A549 (cell line): Measurements from ENCODE around the gene KRT84. TPM values are rescaled to one million over a fixed set of nuclear protein-coding genes. Genes with fewer than 3 reads are reported as not detected.

ENCODE experiments used
- ATAC-seq, 2 experiments: fragments of 200-7000 bp in 1 of 2; fragments of >200 bp in 1 of 2; cut with Nextera tagmentation in 1 of 2; cut with Tn5 transposase in 1 of 2; 3 replicates each; pipeline versions ENCODE4 v1.8.0 to v1.9.1; 2018 to 2020; ENCODE audit warnings: mild to moderate bottlenecking in 1 of 2, moderate library complexity in 1 of 2
- CTCF ChIA-PET: fragments of 300-600 bp; sonication (Branson Sonifier 250); formaldehyde crosslinking; extraction: SDS; loops from one replicate; lab custom pipeline; 2021; ENCODE audit warnings: antibody characterized with exemption, inconsistent platforms; lab: Yijun Ruan, JAX
- POLR2A ChIA-PET: fragments of 350-600 bp; formaldehyde crosslinking; extraction: SDS; loops from one replicate; lab custom pipeline; 2021; ENCODE audit warnings: antibody characterized with exemption, inconsistent platforms; lab: Yijun Ruan, JAX
- DNase-seq, 2 experiments: peaks; one replicate each; pipeline versions ENCODE4 v3.0.0 to v3.0.0-alpha.2; 2011 to 2016; ENCODE audit warnings: low read depth in 1 of 2, low spot score in 1 of 2
- FAIRE-seq: peaks from 2 replicates; lab custom pipeline; 2011; peaks lifted over from hg19 to GRCh38; lab: Jason Lieb, UNC
- H3K27ac ChIP-seq, 2 experiments: fragments of >200 bp; sonication (Bioruptor Twin); formaldehyde crosslinking; 3 replicates each; pipeline ENCODE4 v1.5.1; 2016 to 2017
- H3K4me1 ChIP-seq: fragments of >200 bp; sonication (Bioruptor Twin); formaldehyde crosslinking; 3 replicates; pipeline ENCODE4 v1.6.1; 2016
- H3K4me2 ChIP-seq: fragments of >200 bp; sonication (Bioruptor Twin); formaldehyde crosslinking; 3 replicates; pipeline ENCODE4 v1.6.1; 2016
- H3K4me3 ChIP-seq: fragments of >200 bp; sonication (Bioruptor Twin); formaldehyde crosslinking; 3 replicates; pipeline ENCODE4 v1.5.1; 2016
- H3K9me3 ChIP-seq: fragments of >200 bp; sonication (Bioruptor Twin); formaldehyde crosslinking; 3 replicates; pipeline ENCODE4 v1.6.1; 2016
- BHLHE40 ChIP-seq: IDR thresholded peaks from 2 replicates; pipeline ENCODE4 v1.6.1; 2012; ENCODE audit warnings: low read depth, low read length, inconsistent platforms
- CBX8 ChIP-seq: fragments of 200-600 bp; sonication (generic); IDR thresholded peaks from 2 replicates; pipeline ENCODE4 v1.6.1; 2016
- CEBPB ChIP-seq, 2 experiments: fragments of >200 bp in 1 of 2; sonication (Bioruptor Twin) in 1 of 2; formaldehyde crosslinking in 1 of 2; IDR thresholded peaks; 2 replicates each; pipeline ENCODE4 v1.6.1; 2012 to 2016
- CHD4 ChIP-seq: fragments of 200-600 bp; sonication (generic); IDR thresholded peaks from 2 replicates; pipeline ENCODE4 v1.6.1; 2016; ENCODE audit warnings: antibody characterized with exemption, mild to moderate bottlenecking, borderline replicate concordance
- EHF ChIP-seq: fragments of 250-450 bp; sonication (Bioruptor Pico); IDR thresholded peaks from 2 replicates; pipeline ENCODE4 v1.5.0; 2020; ENCODE audit warnings: mild to moderate bottlenecking
- EP300 ChIP-seq, 2 experiments: fragments of >200 bp; sonication (Bioruptor Twin); formaldehyde crosslinking; IDR thresholded peaks; 2 replicates in 1 of 2; 3 replicates in 1 of 2; pipeline ENCODE4 v1.6.1; 2016 to 2017
- ESRRA ChIP-seq: fragments of 150-350 bp; IDR thresholded peaks from 2 replicates; pipeline ENCODE4 v1.6.1; 2014; ENCODE audit warnings: mild to moderate bottlenecking, low read length, borderline replicate concordance
- FOSB ChIP-seq: fragments of 250-450 bp; sonication (Bioruptor Pico); IDR thresholded peaks from 2 replicates; pipeline ENCODE4 v1.5.0; 2020; ENCODE audit warnings: mild to moderate bottlenecking, moderate library complexity
- FOSL2 ChIP-seq, 2 experiments: fragments of 450-650 bp in 1 of 2; fragments of >200 bp in 1 of 2; sonication (Bioruptor Twin) in 1 of 2; formaldehyde crosslinking; IDR thresholded peaks; 2 replicates each; pipeline versions ENCODE4 v1.5.0 to v1.6.1; 2016 to 2020; ENCODE audit warnings: mild to moderate bottlenecking in 1 of 2, moderate library complexity in 1 of 2
- FOXS1 ChIP-seq: fragments of 250-450 bp; sonication (Bioruptor Pico); IDR thresholded peaks from 2 replicates; pipeline ENCODE4 v1.5.0; 2020; ENCODE audit warnings: mild to moderate bottlenecking, moderate library complexity
- HDAC2 ChIP-seq: fragments of 200-600 bp; sonication (generic); IDR thresholded peaks from 2 replicates; pipeline ENCODE4 v1.6.1; 2016
- HEYL ChIP-seq: fragments of 250-450 bp; sonication (Bioruptor Pico); IDR thresholded peaks from 2 replicates; pipeline ENCODE4 v1.8.0; 2021; ENCODE audit warnings: mild to moderate bottlenecking, moderate library complexity
- KDM1A ChIP-seq: fragments of 200-600 bp; sonication (generic); IDR thresholded peaks from 2 replicates; pipeline ENCODE4 v1.6.1; 2016; ENCODE audit warnings: low read depth, mild to moderate bottlenecking
- MAZ ChIP-seq: fragments of 150-350 bp; IDR thresholded peaks from 2 replicates; pipeline ENCODE4 v1.6.1; 2014; ENCODE audit warnings: antibody characterized with exemption, low read depth, low read length, borderline replicate concordance
- POLR2A ChIP-seq: IDR thresholded peaks from 2 replicates; pipeline ENCODE4 v1.6.1; 2012; ENCODE audit warnings: mild to moderate bottlenecking, low read length
- RAD21 ChIP-seq, 2 experiments: fragments of >200 bp in 1 of 2; sonication (Bioruptor Twin) in 1 of 2; formaldehyde crosslinking in 1 of 2; IDR thresholded peaks in 1 of 2; conservative IDR thresholded peaks in 1 of 2; 2 replicates in 1 of 2; 3 replicates in 1 of 2; pipeline ENCODE4 v1.6.1; 2012 to 2018; ENCODE audit warnings: inconsistent platforms in 1 of 2
- SMC3 ChIP-seq: fragments of >200 bp; sonication (Bioruptor Twin); formaldehyde crosslinking; IDR thresholded peaks from 3 replicates; pipeline ENCODE4 v1.6.1; 2018; ENCODE audit warnings: inconsistent platforms
- TFCP2L1 ChIP-seq: fragments of 250-450 bp; sonication (Bioruptor Pico); IDR thresholded peaks from 2 replicates; pipeline ENCODE4 v1.5.0; 2021; ENCODE audit warnings: mild to moderate bottlenecking
- ZC3H11A ChIP-seq: fragments of 450-650 bp; IDR thresholded peaks from 2 replicates; pipeline ENCODE4 v1.6.1; 2014; ENCODE audit warnings: antibody characterized with exemption, mild to moderate bottlenecking
- ZFP36 ChIP-seq: fragments of 450-650 bp; IDR thresholded peaks from 2 replicates; pipeline ENCODE4 v1.6.1; 2014; ENCODE audit warnings: borderline replicate concordance; ENCODE audit not compliant: partially characterized antibody
- WGBS: methylation state at CpG from one replicate; pipeline ENCODE4 v1.1.6; 2017; ENCODE audit errors: missing lambda C conversion rate; 5-methylcytosine and 5-hydroxymethylcytosine counted together
- polyA plus RNA-seq, 4 experiments: library from polyadenylated mRNA; depleted of rRNA in 3 of 4; stranded (reverse); fragments of >200 nt; fragmentation: RNase III in 1 of 4; extraction: RNeasy Plus Mini Kit Qiagen cat#74134 plus additional on column Dnase treatment in 1 of 4; gene quantifications; 2 replicates in 3 of 4; 3 replicates in 1 of 4; pipeline ENCODE4 v1.2.3, GENCODE V29; 2011 to 2017
- TF ChIP-seq, protein P1 (sequence below): fragments of >200 bp; sonication (Bioruptor Twin); formaldehyde crosslinking; IDR thresholded peaks from 3 replicates; pipeline ENCODE4 v1.5.1; 2016
- TF ChIP-seq, protein P2 (sequence below): fragments of >200 bp; sonication (Bioruptor Twin); formaldehyde crosslinking; IDR thresholded peaks from 2 replicates; pipeline ENCODE4 v1.6.1; 2016

Gene KRT84
- polyA plus RNA-seq, 2 of the 4 experiments (the other 2 are of a cell fraction) = not detected

GRCh38 chr12:52398176-52398575, 12.7 kb upstream of the KRT84 start (continued):
- no peak for TF ChIP-seq MAZ
- TF ChIP-seq EHF (CRISPR knock-in tag) = no peak
- TF ChIP-seq EP300 (IDR thresholded peaks at IDR 0.05) = no peak

DNA sequence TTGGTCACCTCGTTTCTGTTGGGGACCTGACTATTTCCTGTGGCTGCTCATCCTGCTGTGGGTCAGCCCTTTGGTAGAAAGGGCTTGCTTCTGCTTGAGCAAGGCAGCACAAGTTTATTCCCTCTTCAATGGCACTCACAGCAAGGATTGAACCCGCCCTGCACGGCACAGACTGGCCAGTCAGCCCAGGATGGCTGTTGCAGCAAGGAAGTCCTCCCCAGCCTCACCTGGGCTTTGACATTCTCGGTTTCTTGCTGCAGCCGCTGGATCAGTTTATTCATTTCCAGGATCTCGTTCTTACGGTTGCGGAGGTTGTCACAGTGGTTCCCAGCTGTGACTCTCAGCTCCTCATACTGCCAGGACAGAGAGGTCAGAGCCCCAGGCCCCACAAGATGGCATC, 11.2 kb upstream of the KRT84 start:
- Histone ChIP-seq H3K9me3 (no peaks in the 10 kb centered on the region), H3K4me1 (peaks cover 11% of the 10 kb centered on the region), H3K4me2 (no peak overlapping the region), H3K27ac (peak overlapping the region in 1 of 2 experiments; percentile 20; a peak in 1 of 6 replicates), H3K4me3 (no peak overlapping the region)
- TF ChIP-seq CBX8 (no peak), SMC3 (no peak), HDAC2 (no peak), MAZ (no peak), CEBPB (IDR thresholded peaks at IDR 0.05) (no peak)
- ChIA-PET CTCF (interaction anchor here (1.0 to 46.1 kb wide), 11 partner anchors 9 to 477 kb away, joined by 3 to 1221 read pairs (median 8); no protein-coding TSS in a partner anchor), POLR2A (no interaction called here)
- DNase-seq (no peak), ATAC-seq (no peak), FAIRE-seq (no peak)
- WGBS = 74% methylated on average over 8 of the region's 8 CpGs

GRCh38 chr12:52395761-52396434, 10.4 kb upstream of the KRT84 start:
- H3K4me3 ChIP-seq = no peak overlapping the region
- CTCF ChIA-PET = interaction anchor here (1.0 to 46.1 kb wide), 20 partner anchors 8 to 478 kb away, joined by 3 to 1221 read pairs (median 4); no protein-coding TSS in a partner anchor
- H3K9me3 ChIP-seq = no peaks in the 10 kb centered on the region
- TF ChIP-seq KDM1A (no peak), CHD4 (no peak), CEBPB (IDR thresholded peaks at IDR 0.05) (peak; percentile 66 to 78; a peak in 3 of 4 replicates), ZC3H11A (no peak), FOXS1 (no peak), FOSB (CRISPR knock-in tag) (no peak), POLR2A (no peak), ZFP36 (no peak), FOSL2 (IDR thresholded peaks at IDR 0.05) (no peak), FOSL2 (CRISPR knock-in tag; IDR thresholded peaks at IDR 0.05) (no peak), BHLHE40 (no peak), TFCP2L1 (CRISPR knock-in tag) (no peak), ESRRA (no peak), SMC3 (peak; percentile 22; the same call in 1 of the 3 replicates), RAD21 (conservative IDR thresholded peaks at IDR 0.05 in 1 of 2, IDR thresholded peaks at IDR 0.05 in 1 of 2) (peak; percentile 24 to 43; a peak in 3 of 5 replicates), HEYL (CRISPR knock-in tag) (no peak)
- TF ChIP-seq, protein P1, sequence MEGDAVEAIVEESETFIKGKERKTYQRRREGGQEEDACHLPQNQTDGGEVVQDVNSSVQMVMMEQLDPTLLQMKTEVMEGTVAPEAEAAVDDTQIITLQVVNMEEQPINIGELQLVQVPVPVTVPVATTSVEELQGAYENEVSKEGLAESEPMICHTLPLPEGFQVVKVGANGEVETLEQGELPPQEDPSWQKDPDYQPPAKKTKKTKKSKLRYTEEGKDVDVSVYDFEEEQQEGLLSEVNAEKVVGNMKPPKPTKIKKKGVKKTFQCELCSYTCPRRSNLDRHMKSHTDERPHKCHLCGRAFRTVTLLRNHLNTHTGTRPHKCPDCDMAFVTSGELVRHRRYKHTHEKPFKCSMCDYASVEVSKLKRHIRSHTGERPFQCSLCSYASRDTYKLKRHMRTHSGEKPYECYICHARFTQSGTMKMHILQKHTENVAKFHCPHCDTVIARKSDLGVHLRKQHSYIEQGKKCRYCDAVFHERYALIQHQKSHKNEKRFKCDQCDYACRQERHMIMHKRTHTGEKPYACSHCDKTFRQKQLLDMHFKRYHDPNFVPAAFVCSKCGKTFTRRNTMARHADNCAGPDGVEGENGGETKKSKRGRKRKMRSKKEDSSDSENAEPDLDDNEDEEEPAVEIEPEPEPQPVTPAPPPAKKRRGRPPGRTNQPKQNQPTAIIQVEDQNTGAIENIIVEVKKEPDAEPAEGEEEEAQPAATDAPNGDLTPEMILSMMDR = peak; percentile 40; the same call in 2 of the 3 replicates
- TF ChIP-seq, protein P2, sequence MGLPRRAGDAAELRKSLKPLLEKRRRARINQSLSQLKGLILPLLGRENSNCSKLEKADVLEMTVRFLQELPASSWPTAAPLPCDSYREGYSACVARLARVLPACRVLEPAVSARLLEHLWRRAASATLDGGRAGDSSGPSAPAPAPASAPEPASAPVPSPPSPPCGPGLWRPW = no peak
- POLR2A ChIA-PET = no interaction called here
- 80% methylated on average over 17 of the region's 20 CpGs for WGBS
- 0 out of 6 replicates have a peak overlapping the region, but pooled peaks of 1 of the 2 experiments have one; percentile 20 for H3K27ac ChIP-seq
- DNase-seq (peak; percentile 43 to 55), ATAC-seq (peak in 1 of 2 experiments; percentile 63; a peak in 3 of 6 replicates), FAIRE-seq (no peak)
- peaks cover 19% of the 10 kb centered on the region for H3K4me1 ChIP-seq
- H3K4me2 ChIP-seq = no peak overlapping the region
